Bronchial epithelial cell (primary cell): ENCODE results near the gene TMEM132C. TPM values are rescaled to one million over a fixed set of nuclear protein-coding genes. Genes with fewer than 3 reads are reported as not detected.

Experiments used
- DNase-seq: peaks from one replicate; pipeline ENCODE4 v3.0.0-alpha.2; 2010; ENCODE audit warnings: low read depth
- FAIRE-seq: peaks from 2 replicates; lab custom pipeline; 2011; peaks lifted over from hg19 to GRCh38; lab: Jason Lieb, UNC
- H3K27me3 ChIP-seq: 2 replicates; pipeline ENCODE4 v1.5.1; 2011; ENCODE audit warnings: low read length; ENCODE audit not compliant: control insufficient read depth, insufficient read depth
- H3K36me3 ChIP-seq: 2 replicates; pipeline ENCODE4 v1.5.1; 2011; ENCODE audit warnings: low read length; ENCODE audit not compliant: control insufficient read depth, insufficient read depth
- H3K4me3 ChIP-seq: 2 replicates; pipeline ENCODE4 v1.5.1; 2011; ENCODE audit warnings: mild to moderate bottlenecking, low read depth, low read length, control low read depth
- CTCF ChIP-seq: IDR thresholded peaks from 2 replicates; pipeline ENCODE4 v1.5.1; 2011; ENCODE audit warnings: mild to moderate bottlenecking, moderate library complexity, low read length, control low read depth, inconsistent platforms; ENCODE audit not compliant: insufficient read depth, severe bottlenecking
- total RNA-seq: library from RNA; depleted of rRNA; stranded (reverse); fragments of >200 nt; gene quantifications from 2 replicates; pipeline ENCODE4 v1.2.1, GENCODE V29; 2014

Gene TMEM132C
- total RNA-seq, 1 donor from 2014 or later = not detected

- no peak for FAIRE-seq
- no peaks in the 10 kb centered on the region for H3K36me3 ChIP-seq
- DNase-seq = no peak
- H3K27me3 ChIP-seq = no peaks in the 10 kb centered on the region
- no peak overlapping the region for H3K4me3 ChIP-seq
- no peak for TF ChIP-seq CTCF
These were observed 287.8 kb downstream of the TMEM132C start for GRCh38 chr12:128554546-128555304.

- DNase-seq = no peak
- Histone ChIP-seq H3K36me3 (no peaks in the 10 kb centered on the region), H3K4me3 (no peak overlapping the region), H3K27me3 (no peaks in the 10 kb centered on the region)
- no peak for FAIRE-seq
- no peak for TF ChIP-seq CTCF
These were observed 290.3 kb downstream of the TMEM132C start for GRCh38 chr12:128557231-128557630.

- TF ChIP-seq CTCF = no peak
- no peak for FAIRE-seq
- no peaks in the 10 kb centered on the region for H3K36me3 ChIP-seq
These were observed 298.0 kb downstream of the TMEM132C start for GRCh38 chr12:128564956-128565355.

GRCh38 chr12:128567730-128568129, 300.8 kb downstream of the TMEM132C start:
- no peak for TF ChIP-seq CTCF
- Histone ChIP-seq H3K27me3 (no peaks in the 10 kb centered on the region), H3K4me3 (no peak overlapping the region), H3K36me3 (no peaks in the 10 kb centered on the region)
- FAIRE-seq (no peak), DNase-seq (no peak)

More at GRCh38 chr12:128564956-128565355, 298.0 kb downstream of the TMEM132C start:
- no peak overlapping the region for H3K4me3 ChIP-seq
- H3K27me3 ChIP-seq = no peaks in the 10 kb centered on the region
- DNase-seq = no peak

- no peak for DNase-seq
- no peak for TF ChIP-seq CTCF
- Histone ChIP-seq H3K4me3 (no peak overlapping the region), H3K27me3 (no peaks in the 10 kb centered on the region), H3K36me3 (no peaks in the 10 kb centered on the region)
- no peak for FAIRE-seq
These were observed 303.5 kb downstream of the TMEM132C start for GRCh38 chr12:128570191-128571065.
